ENCODE results near the gene OR2B3.
"Not testable (repeated sequence)": the region's sequence is repeated elsewhere in the genome, so short reads cannot be mapped to it uniquely, and the experiment has no call there.

The OR2B3 gene

GRCh38 chr6:29087213-29087612, at the start of gene OR2B3:
TSS of gene OR2B3 (minus strand) at chr6:29087313. CDS start at chr6:29087248, 65 bp downstream.
- DNase-seq (ENCODE audit: low read depth in 3 of 3), result no peak

- DNase-seq (ENCODE audit: low read depth in 3 of 3), result no peak
These were observed 44.6 kb upstream of the OR2B3 start for GRCh38 chr6:29131691-29132090.

GRCh38 chr6:29130644-29131043, 43.5 kb upstream of the OR2B3 start:
- no peak for DNase-seq (ENCODE audit: low read depth in 3 of 3)

- DNase-seq (ENCODE audit: low read depth in 3 of 3), result no peak
These were observed 42.4 kb upstream of the OR2B3 start for GRCh38 chr6:29129326-29130012.

GRCh38 chr6:29114964-29115363, 27.9 kb upstream of the OR2B3 start:
- DNase-seq (ENCODE audit: low read depth in 3 of 3), result not testable (repeated sequence)

GRCh38 chr6:29112135-29112534, 25.0 kb upstream of the OR2B3 start:
- no peak for DNase-seq (ENCODE audit: low read depth in 3 of 3)

- DNase-seq (ENCODE audit: low read depth in 3 of 3), result no peak
These were observed 20.6 kb upstream of the OR2B3 start, which contains the start of gene OR2J3 for GRCh38 chr6:29107758-29108157. TSS of gene OR2J3 (plus strand) at chr6:29108058. CDS start at chr6:29111891, 3,833 bp downstream.

GRCh38 chr6:29099190-29099589, 12.1 kb upstream of the OR2B3 start, which contains the start of gene OR2J1:
TSS of gene OR2J1 (plus strand) at chr6:29099490. CDS start at chr6:29100943, 1,453 bp downstream.
- no peak for DNase-seq (ENCODE audit: low read depth in 3 of 3)

- DNase-seq (ENCODE audit: low read depth in 3 of 3), result no peak
These were observed 10.7 kb upstream of the OR2B3 start for GRCh38 chr6:29097803-29098202.

- DNase-seq (ENCODE audit: low read depth in 3 of 3), result no peak
These were observed 5.8 kb upstream of the OR2B3 start for GRCh38 chr6:29092957-29093356.

GRCh38 chr6:29082457-29082856, 4.7 kb downstream of the OR2B3 start:
- DNase-seq (ENCODE audit: low read depth in 3 of 3), result no peak

- no peak for DNase-seq (ENCODE audit: low read depth in 3 of 3)
These were observed 5.8 kb downstream of the OR2B3 start for GRCh38 chr6:29081312-29081711.

- no peak for DNase-seq (ENCODE audit: low read depth in 3 of 3)
These were observed 7.9 kb downstream of the OR2B3 start for GRCh38 chr6:29079203-29079602.

- DNase-seq (ENCODE audit: low read depth in 3 of 3), result no peak
These were observed 15.0 kb downstream of the OR2B3 start for GRCh38 chr6:29071831-29072723.

- no peak for DNase-seq (ENCODE audit: low read depth in 3 of 3)
These were observed 35.4 kb downstream of the OR2B3 start for GRCh38 chr6:29051680-29052079.

GRCh38 chr6:29045075-29045474, 42.0 kb downstream of the OR2B3 start, which contains the start of gene OR2W1:
TSS of gene OR2W1 (minus strand) at chr6:29045175. CDS start at chr6:29045175, 0 bp downstream.
- DNase-seq (ENCODE audit: low read depth in 3 of 3), result no peak
